OCI-LY1 (cell line): ENCODE results near the gene DNAJC11.
"Not testable (repeated sequence)": the region's sequence is repeated elsewhere in the genome, so short reads cannot be mapped to it uniquely, and the experiment has no call there.

Experiments
- H2AFZ ChIP-seq: fragments of 200-600 bp; sonication (generic), shearing (Covaris generic); 2 replicates; pipeline ENCODE4 v1.6.0; 2014; ENCODE audit warnings: antibody characterized with exemption, mild to moderate bottlenecking, low read length
- H3F3A ChIP-seq: fragments of 200-600 bp; sonication (generic), shearing (Covaris generic); 2 replicates; pipeline ENCODE4 v1.6.0; 2014; ENCODE audit warnings: mild to moderate bottlenecking, antibody characterized with exemption, low read length, moderate library complexity; ENCODE audit not compliant: insufficient read depth
- H3K27ac ChIP-seq: fragments of 200-600 bp; sonication (generic); 2 replicates; pipeline ENCODE4 v1.5.1; 2014; ENCODE audit warnings: low read length, mixed run types, mild to moderate bottlenecking, low read depth; ENCODE audit not compliant: poor library complexity, severe bottlenecking
- H3K27me3 ChIP-seq: fragments of 200-600 bp; sonication (generic); 2 replicates; pipeline ENCODE4 v1.6.0; 2014; ENCODE audit warnings: antibody characterized with exemption, mild to moderate bottlenecking, low read length, moderate library complexity; ENCODE audit not compliant: insufficient read depth
- H3K36me3 ChIP-seq: fragments of 200-600 bp; sonication (generic); 2 replicates; pipeline ENCODE4 v1.6.1; 2014; ENCODE audit warnings: mild to moderate bottlenecking, antibody characterized with exemption, low read length, moderate library complexity, mixed read lengths; ENCODE audit not compliant: insufficient read depth
- H3K4me1 ChIP-seq: fragments of 200-600 bp; sonication (generic); 2 replicates; pipeline ENCODE4 v1.5.1; 2014; ENCODE audit warnings: mild to moderate bottlenecking, low read length, moderate library complexity; ENCODE audit not compliant: insufficient read depth, severe bottlenecking
- H3K4me2 ChIP-seq: fragments of 200-600 bp; sonication (generic), shearing (Covaris generic); 2 replicates; pipeline ENCODE4 v1.6.1; 2014; ENCODE audit warnings: low read length
- H3K4me3 ChIP-seq: fragments of 200-600 bp; sonication (generic); 2 replicates; pipeline ENCODE4 v1.5.1; 2014; ENCODE audit warnings: low read length, low read depth, mild to moderate bottlenecking, mixed read lengths; ENCODE audit not compliant: poor library complexity, severe bottlenecking
- H3K79me2 ChIP-seq: fragments of 200-600 bp; shearing (Covaris generic); 2 replicates; pipeline ENCODE4 v1.6.1; 2016; ENCODE audit warnings: mixed run types, low read length, mixed read lengths; ENCODE audit not compliant: insufficient read depth
- H3K9ac ChIP-seq: fragments of 200-600 bp; sonication (generic), shearing (Covaris generic); 2 replicates; pipeline ENCODE4 v1.6.1; 2014; ENCODE audit warnings: mild to moderate bottlenecking, low read length, mixed read lengths
- H3K9me2 ChIP-seq: fragments of 200-600 bp; sonication (generic), shearing (Covaris generic); 2 replicates; pipeline ENCODE4 v1.6.1; 2014; ENCODE audit warnings: low read depth, mild to moderate bottlenecking, low read length, mixed read lengths
- H3K9me3 ChIP-seq: fragments of 200-600 bp; shearing (Covaris generic); 2 replicates; pipeline ENCODE4 v1.6.1; 2014; ENCODE audit warnings: low read length, mixed read lengths
- H4K20me1 ChIP-seq: fragments of 200-600 bp; sonication (generic), shearing (Covaris generic); 2 replicates; pipeline ENCODE4 v1.6.0; 2016; ENCODE audit warnings: mild to moderate bottlenecking, low read length; ENCODE audit not compliant: insufficient read depth
- CTCF ChIP-seq: fragments of 200-600 bp; sonication (generic), shearing (Covaris generic); IDR thresholded peaks from 2 replicates; pipeline ENCODE4 v1.5.1; 2017; ENCODE audit warnings: mild to moderate bottlenecking, antibody characterized with exemption, low read length, moderate library complexity, mixed read lengths
- EZH2 ChIP-seq: fragments of 200-600 bp; sonication (generic), shearing (Covaris generic); IDR thresholded peaks from 2 replicates; pipeline ENCODE4 v1.8.0; 2017; ENCODE audit warnings: borderline replicate concordance, mixed run types, mild to moderate bottlenecking, antibody characterized with exemption, low read length, moderate library complexity, mixed read lengths

DNAJC11 gene

GRCh38 chr1:6700853-6701436, 671 bp downstream of the DNAJC11 start:
- Histone ChIP-seq H3K4me3 (peak overlapping the region; percentile 98), H3K36me3 (no peaks in the 10 kb centered on the region), H3K79me2 (peaks cover 30% of the 10 kb centered on the region), H3K27ac (peak overlapping the region; percentile 15), H3K9me3 (no peaks in the 10 kb centered on the region), H3K9me2 (no peaks in the 10 kb centered on the region), H3K9ac (peak overlapping the region; percentile 91), H3K4me2 (peak overlapping the region; percentile 82), H4K20me1 (no peaks in the 10 kb centered on the region), H3K27me3 (no peaks in the 10 kb centered on the region), H3K4me1 (peaks cover 18% of the 10 kb centered on the region), H2AFZ (no peak overlapping the region), H3F3A (no peaks in the 10 kb centered on the region)
- TF ChIP-seq EZH2: no peak
- no peak for TF ChIP-seq CTCF

- not testable (repeated sequence) for H4K20me1 ChIP-seq, H3K36me3 ChIP-seq, H3K9ac ChIP-seq, H2AFZ ChIP-seq, H3F3A ChIP-seq, H3K9me2 ChIP-seq, H3K27ac ChIP-seq, H3K27me3 ChIP-seq, H3K9me3 ChIP-seq
- Histone ChIP-seq H3K4me1 (peaks cover 18% of the 10 kb centered on the region), H3K79me2 (peaks cover 33% of the 10 kb centered on the region), H3K4me3 (peak overlapping the region; percentile 98), H3K4me2 (peak overlapping the region; percentile 82)
These were observed 1.7 kb downstream of the DNAJC11 start for GRCh38 chr1:6699915-6700314.

GRCh38 chr1:6695868-6696267, 5.7 kb downstream of the DNAJC11 start:
- H3K36me3 ChIP-seq: peaks cover 4% of the 10 kb centered on the region; the same call in 1 of the 2 replicates
- peaks cover 27% of the 10 kb centered on the region for H3K79me2 ChIP-seq

More at GRCh38 chr1:6695868-6696267, 5.7 kb downstream of the DNAJC11 start:
- no peaks in the 10 kb centered on the region for H3K9me3 ChIP-seq
- H3K4me2 ChIP-seq: no peak overlapping the region
- TF ChIP-seq EZH2 (no peak), CTCF (no peak)
- no peaks in the 10 kb centered on the region for H3K9me2 ChIP-seq
- no peak overlapping the region for H3K4me3 ChIP-seq
- no peak overlapping the region for H2AFZ ChIP-seq
- H3K9ac ChIP-seq: no peak overlapping the region
- H4K20me1 ChIP-seq: no peaks in the 10 kb centered on the region
- H3K27ac ChIP-seq: no peak overlapping the region
- no peaks in the 10 kb centered on the region for H3K27me3 ChIP-seq
- no peaks in the 10 kb centered on the region for H3F3A ChIP-seq
- H3K4me1 ChIP-seq: peaks cover 13% of the 10 kb centered on the region
